Germinal center (tissue), 1 donor: Measurements from ENCODE around the gene KRTAP19-5.
"Not testable (repeated sequence)": the region's sequence is repeated elsewhere in the genome, so short reads cannot be mapped to it uniquely, and the experiment has no call there.

Source experiments
- DNase-seq: peaks from one replicate; pipeline ENCODE4 v3.0.0; 2012; ENCODE audit warnings: mixed read lengths, low spot score

KRTAP19-5 gene

GRCh38 chr21:30502041-30502440, at the start of gene KRTAP19-5:
Gene KRTAP19-5, minus strand, starts transcription at chr21:30502141. Its CDS starts 51 bp downstream, at chr21:30502090.
- DNase-seq = no peak

- no peak for DNase-seq
These were observed 39.8 kb upstream of the KRTAP19-5 start, which contains the start of gene KRTAP19-6 for GRCh38 chr21:30541764-30542163. Gene KRTAP19-6, minus strand, starts transcription at chr21:30541864. Its CDS starts 31 bp downstream, at chr21:30541833.

GRCh38 chr21:30518876-30519275, 16.9 kb upstream of the KRTAP19-5 start:
- DNase-seq = no peak

- DNase-seq = no peak
These were observed 13.7 kb upstream of the KRTAP19-5 start for GRCh38 chr21:30515681-30516080.

- DNase-seq = not testable (repeated sequence)
These were observed 3.8 kb upstream of the KRTAP19-5 start for GRCh38 chr21:30505621-30506205.

- no peak for DNase-seq
These were observed 4.9 kb downstream of the KRTAP19-5 start, which contains the start of gene KRTAP19-4 for GRCh38 chr21:30497065-30497464. Gene KRTAP19-4, minus strand, starts transcription at chr21:30497165. Its CDS starts 55 bp downstream, at chr21:30497110.

- no peak for DNase-seq
These were observed 9.9 kb downstream of the KRTAP19-5 start, which contains the start of gene KRTAP19-3 for GRCh38 chr21:30491963-30492428. Gene KRTAP19-3, minus strand, starts transcription at chr21:30492013. Its CDS starts 56 bp downstream, at chr21:30491957.

- no peak for DNase-seq
These were observed 14.6 kb downstream of the KRTAP19-5 start, which contains the start of gene KRTAP19-2 for GRCh38 chr21:30487336-30487735. Gene KRTAP19-2, minus strand, starts transcription at chr21:30487436. Its CDS starts 88 bp downstream, at chr21:30487348.

- DNase-seq = no peak
These were observed 15.8 kb downstream of the KRTAP19-5 start for GRCh38 chr21:30486180-30486579.

- no peak for DNase-seq
These were observed 19.8 kb downstream of the KRTAP19-5 start for GRCh38 chr21:30482130-30482529.

- DNase-seq = no peak
These were observed 21.8 kb downstream of the KRTAP19-5 start, which contains the start of gene KRTAP19-1 for GRCh38 chr21:30480145-30480544. Gene KRTAP19-1, minus strand, starts transcription at chr21:30480367. Its CDS starts 50 bp downstream, at chr21:30480317.

- no peak for DNase-seq
These were observed 22.7 kb downstream of the KRTAP19-5 start for GRCh38 chr21:30479259-30479658.

- no peak for DNase-seq
These were observed 23.9 kb downstream of the KRTAP19-5 start for GRCh38 chr21:30478004-30478403.

- no peak for DNase-seq
These were observed 32.8 kb downstream of the KRTAP19-5 start for GRCh38 chr21:30468900-30469714.

GRCh38 chr21:30463713-30464112, 38.2 kb downstream of the KRTAP19-5 start:
- no peak for DNase-seq
